Left kidney (tissue), 8 donors: ENCODE data around the gene ACP6. TPM values are rescaled to one million over a fixed set of nuclear protein-coding genes. Genes with fewer than 3 reads are reported as not detected.
A peak's percentile ranks its signal among the peaks of the same experiment; 100 is the strongest.
"Not testable (repeated sequence)": the region's sequence is repeated elsewhere in the genome, so short reads cannot be mapped to it uniquely, and the experiment has no call there.

ENCODE experiments used
- DNase-seq: peaks from one replicate; pipeline ENCODE4 v3.0.0-alpha.2; 2013
- long read RNA-seq, 8 donors: transcript quantifications; one replicate each; lab custom pipeline, GENCODE V29; 2026
- polyA plus RNA-seq: library from polyadenylated mRNA; unstranded; fragments of 120-200 nt; gene quantifications from one replicate; pipeline ENCODE4 v1.2.1, GENCODE V29; 2013; ENCODE audit not compliant: insufficient read length

Gene ACP6
- 43.0 TPM for polyA plus RNA-seq
- long read RNA-seq, donor 1, full-length matches to known transcripts: 9 of 16 reads
- long read RNA-seq, donor 1, partial matches to known transcripts: 7 of 16 reads
- long read RNA-seq, donor 1, other reads (novel, unspliced or antisense): 0 of 16 reads
- long read RNA-seq, donor 2, full-length matches to known transcripts: 3 of 3 reads
- long read RNA-seq, donor 2, partial matches to known transcripts: 0 of 3 reads
- long read RNA-seq, donor 2, other reads (novel, unspliced or antisense): 0 of 3 reads
- long read RNA-seq, donor 3, full-length matches to known transcripts: 2 of 10 reads
- long read RNA-seq, donor 3, partial matches to known transcripts: 8 of 10 reads
- long read RNA-seq, donor 3, other reads (novel, unspliced or antisense): 0 of 10 reads
- long read RNA-seq, donor 4: 0 reads
- long read RNA-seq, donor 5, full-length matches to known transcripts: 4 of 12 reads
- long read RNA-seq, donor 5, partial matches to known transcripts: 8 of 12 reads
- long read RNA-seq, donor 5, other reads (novel, unspliced or antisense): 0 of 12 reads
- long read RNA-seq, donor 6: 0 reads
- long read RNA-seq, donor 7, full-length matches to known transcripts: 7 of 14 reads
- long read RNA-seq, donor 7, partial matches to known transcripts: 7 of 14 reads
- long read RNA-seq, donor 7, other reads (novel, unspliced or antisense): 0 of 14 reads
- long read RNA-seq, donor 8, full-length matches to known transcripts: 3 of 3 reads
- long read RNA-seq, donor 8, partial matches to known transcripts: 0 of 3 reads
- long read RNA-seq, donor 8, other reads (novel, unspliced or antisense): 0 of 3 reads

- peak; percentile 95 for DNase-seq
Observed at GRCh38 chr1:147670319-147671001, at the start of gene ACP6. Gene ACP6 (minus strand): TSS chr1:147670524. CDS start chr1:147670048, 476 bp downstream.

- no peak for DNase-seq
Observed at GRCh38 chr1:147719711-147720225, 49.4 kb upstream of the ACP6 start.

DNA sequence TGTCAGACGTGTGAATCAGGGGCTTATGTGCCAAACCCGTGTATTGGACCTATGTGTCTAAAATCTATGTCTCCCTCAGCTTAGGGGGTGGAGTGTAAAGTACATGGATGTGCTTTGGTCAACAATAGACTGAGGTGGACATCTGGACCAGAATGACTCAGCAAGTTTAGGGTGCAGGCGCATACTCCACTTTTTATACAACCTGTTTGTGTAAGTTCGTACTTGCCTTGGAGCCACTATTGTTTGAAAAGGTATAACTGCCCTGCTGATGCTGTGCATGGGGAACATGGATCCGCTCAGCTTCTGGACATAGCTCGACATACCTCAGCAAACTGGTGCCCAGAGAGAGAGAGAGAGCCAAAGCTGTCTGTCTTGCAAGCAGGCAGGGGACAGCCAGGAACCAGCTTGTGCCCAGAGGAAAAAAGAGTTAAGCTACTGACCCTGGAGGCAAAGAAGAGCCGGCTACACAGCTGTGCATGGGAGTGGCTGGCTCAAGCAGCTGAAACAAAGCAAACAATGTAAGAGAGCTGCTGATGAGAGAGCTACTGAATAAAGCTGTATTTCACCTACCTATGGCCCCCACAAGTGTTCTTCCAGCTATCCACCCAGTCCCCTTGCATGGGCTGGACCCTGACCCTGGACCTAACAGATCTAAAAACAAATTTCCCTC, 48.8 kb upstream of the ACP6 start:
- DNase-seq: no peak

DNA sequence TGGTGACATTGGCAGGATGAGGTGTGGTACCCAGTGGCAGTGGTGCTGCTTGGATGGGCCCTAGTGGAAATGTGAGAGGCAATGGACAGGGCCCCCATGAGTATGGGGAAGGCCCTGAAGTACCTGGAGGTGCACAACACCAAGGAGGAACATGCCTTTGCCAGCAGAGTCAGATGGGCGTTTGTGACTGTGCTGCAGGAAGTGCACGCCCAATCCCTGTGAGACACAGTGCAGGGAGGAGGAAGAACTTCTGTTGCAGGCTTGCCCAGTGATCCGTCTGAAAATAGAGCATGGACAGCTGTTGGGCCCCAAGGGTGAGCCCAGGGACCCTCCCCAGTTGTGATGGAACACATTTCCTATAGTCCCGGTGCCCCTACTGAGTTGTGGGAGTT, 47.4 kb upstream of the ACP6 start:
- DNase-seq: no peak

- peak; percentile 53 for DNase-seq
Observed at GRCh38 chr1:147717051-147717705, 46.9 kb upstream of the ACP6 start.

GRCh38 chr1:147712605-147713004, 42.3 kb upstream of the ACP6 start:
- DNase-seq: no peak

GRCh38 chr1:147700042-147701006, 30.0 kb upstream of the ACP6 start:
- peak; percentile 72 for DNase-seq

GRCh38 chr1:147699686-147700041, 29.3 kb upstream of the ACP6 start:
- no peak for DNase-seq

GRCh38 chr1:147683163-147683763, 12.9 kb upstream of the ACP6 start:
- DNase-seq: no peak

DNA sequence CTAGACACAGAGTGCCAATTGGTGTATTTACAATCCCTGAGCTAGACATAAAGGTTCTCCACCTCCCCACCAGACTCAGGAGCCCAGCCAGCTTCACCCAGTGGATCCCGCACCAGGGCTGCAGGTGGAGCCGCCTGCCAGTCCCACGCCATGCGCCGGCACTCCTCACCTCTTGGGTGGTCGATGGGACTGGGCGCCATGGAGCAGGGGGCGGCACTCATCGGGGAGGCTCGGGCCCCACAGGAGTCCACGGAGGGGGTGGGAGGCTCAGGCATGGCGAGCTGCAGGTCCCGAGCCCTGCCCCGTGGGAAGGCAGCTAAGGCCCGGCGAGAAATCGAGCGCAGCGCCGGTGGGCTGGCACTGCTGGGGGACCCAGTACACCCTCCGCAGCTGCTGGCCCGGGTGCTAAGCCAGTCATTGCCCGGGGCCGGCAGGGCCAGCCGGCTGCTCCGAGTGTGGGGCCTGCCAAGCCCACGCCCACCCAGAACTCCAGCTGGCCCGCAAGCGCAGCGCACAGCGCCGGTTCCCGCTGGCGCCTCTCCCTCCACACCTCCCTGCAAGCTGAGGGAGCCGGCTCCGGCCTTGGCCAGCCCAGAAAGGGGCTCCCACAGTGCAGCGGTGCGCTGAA, 10.4 kb upstream of the ACP6 start:
- not testable (repeated sequence) for DNase-seq

GRCh38 chr1:147677681-147678080, 7.4 kb upstream of the ACP6 start:
- DNase-seq: not testable (repeated sequence)

DNA sequence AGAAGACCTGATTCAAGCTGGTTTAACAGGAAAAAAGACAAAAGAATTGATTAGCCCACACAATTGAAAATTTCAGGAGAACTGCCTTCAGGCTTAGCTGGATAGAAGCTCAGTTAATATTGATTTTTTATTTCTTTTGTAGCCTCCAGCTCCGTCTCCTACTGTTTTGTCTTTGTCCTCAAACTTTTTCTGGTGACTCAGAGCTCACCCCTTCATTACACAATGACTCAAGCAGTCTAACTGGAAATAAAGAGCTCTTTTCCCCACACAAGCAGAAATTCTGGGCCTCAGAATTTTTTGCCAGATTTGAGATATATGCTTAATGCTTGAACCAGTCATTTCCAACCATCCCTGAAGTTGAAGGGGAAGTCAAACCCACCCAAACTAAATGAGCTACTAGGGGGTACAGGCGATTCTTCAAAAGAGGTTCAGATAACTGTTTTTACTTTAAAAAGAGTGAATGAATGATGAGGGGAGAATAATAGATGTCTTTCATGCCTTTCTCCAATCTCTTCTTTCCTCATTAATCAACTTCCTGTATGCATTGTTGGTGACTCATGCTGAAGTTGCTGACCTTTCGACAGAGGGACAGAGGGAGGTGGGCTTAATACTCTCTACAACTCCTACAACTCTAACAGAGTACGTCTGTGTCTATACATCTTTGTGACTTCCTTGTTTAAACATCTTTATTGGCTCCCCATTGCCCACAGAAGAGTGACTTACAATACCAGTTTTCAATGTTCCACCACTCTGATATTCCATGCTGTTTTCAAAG, 6.2 kb upstream of the ACP6 start:
- no peak for DNase-seq

GRCh38 chr1:147673816-147674215, 3.5 kb upstream of the ACP6 start:
- no peak for DNase-seq

GRCh38 chr1:147673406-147673805, 3.1 kb upstream of the ACP6 start:
- DNase-seq: no peak

GRCh38 chr1:147669469-147670318, 630 bp downstream of the ACP6 start:
- peak; percentile 43 for DNase-seq

DNA sequence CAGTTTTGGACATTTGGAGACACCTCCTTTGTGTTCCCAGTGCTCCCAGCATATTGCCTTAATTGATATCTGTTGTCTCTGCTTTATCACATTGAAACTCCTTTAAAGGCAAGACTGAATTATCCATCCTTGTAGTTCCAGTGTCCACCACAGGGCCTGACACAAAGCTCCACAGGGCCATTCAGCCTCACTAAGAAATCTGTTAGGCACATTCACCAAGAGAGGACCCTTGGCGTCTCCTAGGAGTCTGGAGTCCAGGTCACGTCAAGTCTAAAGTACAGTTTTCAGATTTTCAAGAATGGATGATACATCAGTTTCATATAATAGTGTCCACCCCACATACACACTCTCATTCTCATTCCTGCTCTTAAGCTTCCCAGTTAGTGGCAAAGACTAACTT, 4.8 kb downstream of the ACP6 start:
- no peak for DNase-seq

GRCh38 chr1:147664206-147664605, 6.1 kb downstream of the ACP6 start:
- DNase-seq: no peak
